ENCODE measurements around the gene KSR2.

Gene KSR2

DNA sequence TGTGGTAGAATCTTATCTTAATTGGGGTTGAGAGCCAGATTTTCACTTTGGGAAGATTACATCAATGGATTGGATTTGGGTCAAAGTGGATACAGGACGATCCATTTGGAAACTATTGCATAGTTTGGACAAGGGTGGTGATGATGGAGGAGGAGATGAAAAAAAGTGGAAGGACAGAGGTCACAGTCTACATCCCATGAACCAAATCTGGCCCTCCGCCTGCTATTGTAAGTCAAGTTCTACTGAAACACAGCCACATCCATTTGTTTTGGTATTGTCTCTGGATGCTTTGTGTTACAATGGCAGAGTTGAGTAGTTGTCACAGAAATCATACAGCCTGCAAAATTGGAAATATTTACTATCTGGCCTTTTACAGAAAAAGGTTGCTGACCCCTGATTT is 310.6 kb downstream of the KSR2 start:
- TF ChIP-seq, protein P1, sequence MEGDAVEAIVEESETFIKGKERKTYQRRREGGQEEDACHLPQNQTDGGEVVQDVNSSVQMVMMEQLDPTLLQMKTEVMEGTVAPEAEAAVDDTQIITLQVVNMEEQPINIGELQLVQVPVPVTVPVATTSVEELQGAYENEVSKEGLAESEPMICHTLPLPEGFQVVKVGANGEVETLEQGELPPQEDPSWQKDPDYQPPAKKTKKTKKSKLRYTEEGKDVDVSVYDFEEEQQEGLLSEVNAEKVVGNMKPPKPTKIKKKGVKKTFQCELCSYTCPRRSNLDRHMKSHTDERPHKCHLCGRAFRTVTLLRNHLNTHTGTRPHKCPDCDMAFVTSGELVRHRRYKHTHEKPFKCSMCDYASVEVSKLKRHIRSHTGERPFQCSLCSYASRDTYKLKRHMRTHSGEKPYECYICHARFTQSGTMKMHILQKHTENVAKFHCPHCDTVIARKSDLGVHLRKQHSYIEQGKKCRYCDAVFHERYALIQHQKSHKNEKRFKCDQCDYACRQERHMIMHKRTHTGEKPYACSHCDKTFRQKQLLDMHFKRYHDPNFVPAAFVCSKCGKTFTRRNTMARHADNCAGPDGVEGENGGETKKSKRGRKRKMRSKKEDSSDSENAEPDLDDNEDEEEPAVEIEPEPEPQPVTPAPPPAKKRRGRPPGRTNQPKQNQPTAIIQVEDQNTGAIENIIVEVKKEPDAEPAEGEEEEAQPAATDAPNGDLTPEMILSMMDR (IDR thresholded peaks at IDR 0.05; ENCODE audit: borderline replicate concordance, insufficient read depth, low read depth, low read length), result no peak
- no peak overlapping the region for H3K4me3 ChIP-seq (ENCODE audit: low read depth, low read length)

DNA sequence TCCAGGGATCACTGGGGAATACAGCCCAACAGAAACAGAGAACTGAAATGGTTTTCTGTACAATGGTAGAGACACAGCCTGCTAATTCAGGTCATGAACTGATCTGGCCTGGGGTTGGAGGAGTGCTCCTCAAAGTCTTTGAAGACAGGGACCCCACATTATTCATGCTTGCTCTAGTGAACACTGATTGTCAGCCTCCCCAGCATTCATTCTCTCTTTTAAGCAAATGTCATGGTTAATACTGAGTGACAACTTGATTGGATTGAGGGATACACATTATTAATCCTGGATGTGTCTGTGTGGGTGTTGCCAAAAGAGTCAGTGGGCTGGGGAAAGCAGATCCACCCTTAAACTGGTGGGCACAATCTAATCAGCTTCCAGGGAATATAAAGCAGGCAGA is 319.0 kb downstream of the KSR2 start:
- H3K4me3 ChIP-seq (ENCODE audit: low read depth, low read length), result no peak overlapping the region
- TF ChIP-seq, protein P1 (IDR thresholded peaks at IDR 0.05; ENCODE audit: borderline replicate concordance, insufficient read depth, low read depth, low read length), result no peak

DNA sequence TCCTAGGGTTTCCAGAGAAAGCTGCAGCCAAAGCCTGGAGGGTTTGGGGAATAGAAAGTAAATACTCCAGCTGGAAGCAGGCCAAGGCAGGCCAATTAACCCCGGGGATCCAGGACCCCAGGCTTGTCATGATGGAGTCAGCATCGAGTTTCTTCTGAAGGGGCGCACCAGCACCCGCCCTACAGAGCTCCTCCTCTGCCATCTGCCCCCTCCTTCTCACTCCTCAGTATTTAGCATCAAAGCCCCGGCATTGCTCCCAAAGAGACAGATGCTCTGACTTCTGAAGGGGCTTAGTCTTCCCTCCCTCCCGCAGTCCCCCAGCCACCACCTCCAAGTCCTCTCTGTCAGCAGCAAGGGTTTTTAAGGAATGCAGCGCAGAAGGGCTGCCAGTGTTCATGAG is 322.3 kb downstream of the KSR2 start:
- H3K4me3 ChIP-seq (ENCODE audit: low read depth, low read length), result no peak overlapping the region
- TF ChIP-seq, protein P1 (IDR thresholded peaks at IDR 0.05; ENCODE audit: borderline replicate concordance, insufficient read depth, low read depth, low read length), result no peak

DNA sequence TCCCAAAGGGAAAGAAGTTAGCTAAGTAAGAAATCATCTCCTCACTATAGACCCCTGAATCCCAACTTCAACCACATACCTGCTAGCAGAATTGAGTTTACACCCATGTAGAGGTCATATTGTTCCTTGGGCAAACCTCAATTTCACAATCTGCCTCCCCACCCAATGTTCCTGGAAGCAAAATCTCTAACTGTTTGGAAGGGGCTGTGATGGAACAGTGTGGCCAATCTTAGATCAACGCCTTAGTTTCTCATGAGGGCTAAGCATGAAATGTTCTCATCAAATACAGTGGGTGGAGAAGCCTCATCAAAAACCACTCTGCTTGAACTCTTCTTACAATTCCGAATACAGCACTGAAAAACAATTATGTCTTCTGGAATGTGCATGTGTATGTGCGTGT is 323.3 kb downstream of the KSR2 start:
- H3K4me3 ChIP-seq (ENCODE audit: low read depth, low read length), result no peak overlapping the region
- TF ChIP-seq, protein P1 (IDR thresholded peaks at IDR 0.05; ENCODE audit: borderline replicate concordance, insufficient read depth, low read depth, low read length), result no peak

DNA sequence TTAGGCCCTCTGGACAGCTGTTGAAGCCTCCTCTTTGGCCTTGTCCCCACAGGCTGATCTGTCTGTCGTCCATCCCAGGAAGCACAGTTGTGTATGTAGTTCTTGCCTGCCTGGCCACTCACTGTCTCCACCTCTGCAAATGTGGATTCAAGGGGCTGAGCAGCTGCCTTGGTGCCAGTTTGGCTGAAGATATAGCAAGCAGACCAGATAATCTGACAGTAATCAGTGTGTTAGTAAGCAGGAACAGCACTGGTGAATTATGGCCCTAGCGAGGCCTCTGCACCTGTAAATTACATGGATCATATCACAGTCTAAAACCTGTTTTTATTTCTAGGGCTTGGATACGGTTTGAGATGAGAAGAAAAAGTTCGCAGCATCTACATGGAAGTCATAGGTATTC is 324.8 kb downstream of the KSR2 start:
- H3K4me3 ChIP-seq (ENCODE audit: low read depth, low read length), result no peak overlapping the region
- TF ChIP-seq, protein P1 (IDR thresholded peaks at IDR 0.05; ENCODE audit: borderline replicate concordance, insufficient read depth, low read depth, low read length), result no peak

DNA sequence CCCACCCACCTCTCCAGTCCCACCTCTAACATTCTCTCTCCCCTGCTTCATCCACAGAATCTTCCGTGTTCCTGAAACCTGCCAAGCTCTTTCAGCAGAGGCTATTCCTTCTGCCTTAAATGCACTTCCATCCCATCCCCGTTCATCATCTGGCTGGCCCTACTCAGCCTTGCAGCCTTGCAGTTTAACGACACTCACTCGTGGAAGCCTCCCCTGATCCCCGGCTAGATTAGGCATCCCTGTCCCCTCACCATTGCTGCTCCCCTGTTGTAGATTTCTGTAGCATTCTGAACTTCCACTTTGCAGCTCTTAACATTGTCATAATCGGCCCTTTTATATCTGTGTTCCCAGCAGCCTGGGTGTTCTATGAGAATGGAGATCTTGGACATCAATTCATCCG is 326.9 kb downstream of the KSR2 start:
- TF ChIP-seq, protein P1 (IDR thresholded peaks at IDR 0.05; ENCODE audit: borderline replicate concordance, insufficient read depth, low read depth, low read length), result no peak
- H3K4me3 ChIP-seq (ENCODE audit: low read depth, low read length), result no peak overlapping the region

DNA sequence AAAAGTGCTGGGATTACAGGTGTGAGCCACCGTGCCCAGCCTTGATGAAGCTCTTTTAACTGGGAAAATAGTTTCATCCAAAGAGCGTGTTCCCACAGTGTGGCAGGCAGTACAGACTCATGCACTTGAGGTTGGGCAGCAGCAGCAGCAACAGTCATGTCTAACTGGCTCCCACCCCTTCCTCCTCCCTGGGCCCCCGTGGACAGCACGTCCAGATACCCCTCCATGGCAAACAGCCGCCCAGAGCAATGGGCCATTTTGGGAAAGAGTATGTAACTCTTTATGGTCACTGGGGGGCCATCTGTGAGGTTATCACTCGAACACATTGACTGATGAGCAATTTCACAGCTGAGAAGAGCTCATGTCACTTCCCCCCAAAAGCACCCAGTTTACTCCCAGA is 328.3 kb downstream of the KSR2 start:
- no peak overlapping the region for H3K4me3 ChIP-seq (ENCODE audit: low read depth, low read length)
- TF ChIP-seq, protein P1 (IDR thresholded peaks at IDR 0.05; ENCODE audit: borderline replicate concordance, insufficient read depth, low read depth, low read length), result no peak

Data from GM12875 (cell line).